T47D (cell line): ENCODE results near the gene SCGB1D2.
"Not testable (repeated sequence)": the region's sequence is repeated elsewhere in the genome, so short reads cannot be mapped to it uniquely, and the experiment has no call there.

Experiments
- DNase-seq, 2 experiments: peaks; one replicate each; pipeline versions ENCODE4 v3.0.0 to v3.0.0-alpha.2; 2011 to 2012; ENCODE audit warnings: low read depth in 1 of 2, low spot score in 1 of 2
- JUND ChIP-seq: IDR thresholded peaks from 2 replicates; pipeline ENCODE4 v1.6.1; 2012; ENCODE audit warnings: low read depth
- in situ Hi-C: cut with HindIII; loops from 2 replicates; pipeline ENCODE4 v1.10.0; 2016; ENCODE audit warnings: low sequenced_read_pairs, low pct_unique_long_range_greater_than_20kb

SCGB1D2 gene

GRCh38 chr11:62242021-62242420, at the start of gene SCGB1D2:
TSS of gene SCGB1D2 (plus strand) at chr11:62242239. CDS start at chr11:62242308, 69 bp downstream.
- in situ Hi-C loops = no loop called here
- DNase-seq = peak; percentile 60 to 95
- TF ChIP-seq JUND = no peak

GRCh38 chr11:62193952-62194351, 48.1 kb upstream of the SCGB1D2 start:
- no peak for TF ChIP-seq JUND
- in situ Hi-C loops = no loop called here
- DNase-seq = peak; percentile 33 to 71

- DNase-seq, in situ Hi-C loops: not testable (repeated sequence)
These were observed 47.0 kb upstream of the SCGB1D2 start for GRCh38 chr11:62195010-62195409.

GRCh38 chr11:62195945-62196344, 46.1 kb upstream of the SCGB1D2 start:
- DNase-seq = no peak
- no peak for TF ChIP-seq JUND
- in situ Hi-C loops = no loop called here

- in situ Hi-C loops, DNase-seq: not testable (repeated sequence)
These were observed 44.6 kb upstream of the SCGB1D2 start for GRCh38 chr11:62197400-62197799.

GRCh38 chr11:62201376-62201775, 40.7 kb upstream of the SCGB1D2 start:
- TF ChIP-seq JUND = no peak
- no peak for DNase-seq
- in situ Hi-C loops = no loop called here

- no peak for TF ChIP-seq JUND
- no peak for DNase-seq
These were observed 39.1 kb upstream of the SCGB1D2 start for GRCh38 chr11:62202910-62203309.

GRCh38 chr11:62204430-62204829, 37.6 kb upstream of the SCGB1D2 start:
- TF ChIP-seq JUND = no peak
- no peak for DNase-seq
- in situ Hi-C loops = no loop called here

More at GRCh38 chr11:62202910-62203309, 39.1 kb upstream of the SCGB1D2 start:
- in situ Hi-C loops = no loop called here

- no peak for DNase-seq
- in situ Hi-C loops = no loop called here
- TF ChIP-seq JUND = no peak
These were observed 36.6 kb upstream of the SCGB1D2 start for GRCh38 chr11:62205441-62205840.

GRCh38 chr11:62206276-62207066, 35.6 kb upstream of the SCGB1D2 start:
- DNase-seq, in situ Hi-C loops: not testable (repeated sequence)

GRCh38 chr11:62208785-62209144, 33.3 kb upstream of the SCGB1D2 start:
- TF ChIP-seq JUND = no peak
- DNase-seq = no peak
- in situ Hi-C loops = no loop called here

GRCh38 chr11:62217191-62217748, 24.8 kb upstream of the SCGB1D2 start:
- peak; percentile 23 to 67 for DNase-seq
- no peak for TF ChIP-seq JUND
- in situ Hi-C loops = no loop called here

- in situ Hi-C loops = no loop called here
- DNase-seq = no peak
- TF ChIP-seq JUND = no peak
These were observed 20.5 kb upstream of the SCGB1D2 start for GRCh38 chr11:62221498-62221897.

GRCh38 chr11:62223095-62223494, 18.9 kb upstream of the SCGB1D2 start:
- in situ Hi-C loops = no loop called here
- no peak for DNase-seq

More at GRCh38 chr11:62223095-62223494, 18.9 kb upstream of the SCGB1D2 start:
- TF ChIP-seq JUND = no peak
